ENCODE measurements around the gene MRPL44.

GRCh38 chr2:223921204-223921603, 36.1 kb upstream of the MRPL44 start:
- TF ChIP-seq CTCF (IDR thresholded peaks at IDR 0.05; ENCODE audit: low read length): no peak
- TF ChIP-seq EZH2 (IDR thresholded peaks at IDR 0.05; ENCODE audit: borderline replicate concordance, low read length): no peak

All from OCI-LY1 (cell line).